GM20431 (cell line): ENCODE measurements around the gene ZDHHC19.

Source experiments
- in situ Hi-C: fragments of 300-500 bp; cut with MseI, MboI; formaldehyde crosslinking; loops from one replicate; pipeline ENCODE4 v1.15.0; 2020; ENCODE audit warnings: low sequenced_read_pairs; ENCODE audit not compliant: unreplicated experiment

The ZDHHC19 gene

DNA sequence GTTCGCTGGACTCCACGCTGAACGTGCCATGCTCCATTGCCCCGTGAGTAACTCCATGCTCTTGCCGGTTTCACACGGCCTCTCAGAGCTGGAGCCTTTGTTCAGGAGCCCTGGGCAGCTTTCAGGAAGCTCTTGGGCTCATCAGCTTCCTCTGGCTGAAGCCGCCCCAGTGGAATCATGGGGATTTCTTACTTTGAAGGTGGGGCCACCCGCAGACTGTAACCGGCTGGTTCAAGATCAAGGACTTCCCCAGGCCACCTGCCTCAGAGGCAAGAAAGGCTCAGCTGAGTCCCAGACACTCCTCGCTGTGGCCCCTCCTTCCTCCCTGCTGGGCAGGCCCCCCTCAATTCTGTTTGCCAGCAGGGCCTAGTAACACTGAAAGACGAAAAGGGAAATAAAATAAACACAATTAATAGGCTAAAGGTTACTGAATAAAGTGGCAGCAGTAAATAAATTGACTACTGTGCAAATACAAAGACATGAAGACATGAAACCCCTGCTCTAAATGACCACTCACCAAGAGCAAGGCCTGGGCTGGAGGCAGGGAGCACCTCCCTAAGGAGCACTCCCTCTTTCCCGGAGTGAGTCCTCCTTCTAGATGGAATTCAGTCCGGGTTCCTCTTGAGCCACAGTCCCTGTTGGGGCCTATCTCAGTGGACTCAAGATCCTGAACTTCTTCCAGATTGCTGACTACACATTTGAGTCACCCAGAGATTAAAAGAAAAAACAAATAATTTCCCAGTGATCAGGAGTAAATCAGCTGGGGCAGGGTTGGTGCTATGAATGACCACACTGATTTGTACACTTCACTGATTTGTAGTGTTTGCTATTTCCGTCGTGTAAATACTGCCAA is 51.0 kb downstream of the ZDHHC19 start:
- in situ Hi-C loops = no loop called here

DNA sequence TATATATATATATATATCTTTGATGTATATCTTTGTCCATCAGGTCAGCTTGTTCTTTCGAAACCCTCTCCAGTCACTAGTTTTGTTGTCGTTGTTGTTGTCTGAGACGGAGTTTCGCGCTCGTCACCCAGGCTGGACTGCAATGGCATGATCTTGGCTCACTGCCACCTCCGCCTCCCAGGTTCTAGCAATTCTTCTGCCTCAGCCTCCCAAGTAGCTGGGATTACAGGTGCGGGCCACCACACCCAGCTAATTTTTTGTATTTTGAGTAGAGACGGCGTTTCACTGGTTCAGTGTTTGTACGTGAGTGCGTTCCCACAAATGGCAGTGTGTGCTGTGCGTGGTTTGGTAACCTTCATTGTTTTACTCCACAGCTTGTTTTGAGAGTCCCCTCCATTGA is 51.7 kb downstream of the ZDHHC19 start:
- in situ Hi-C loops = no loop called here

DNA sequence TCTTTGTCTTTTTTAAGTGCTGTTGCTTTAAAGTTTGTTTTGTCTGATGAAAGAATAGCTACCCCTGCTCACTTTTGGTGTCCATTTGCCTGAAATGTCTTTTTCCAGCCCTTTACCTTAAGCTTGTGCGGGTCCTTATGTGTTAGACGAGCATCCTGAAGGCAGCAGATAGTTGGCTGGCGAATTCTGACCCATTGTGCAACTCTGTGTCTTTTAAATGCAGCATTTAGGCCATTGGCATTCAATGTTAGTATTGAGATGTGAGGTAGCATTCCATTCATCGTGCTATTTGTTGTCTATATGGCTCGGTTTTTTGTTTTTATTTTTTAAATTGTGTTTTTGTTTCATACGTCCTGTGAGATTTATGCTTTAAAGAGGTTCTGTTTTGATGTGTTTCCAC is 55.0 kb downstream of the ZDHHC19 start:
- in situ Hi-C loops = no loop called here

DNA sequence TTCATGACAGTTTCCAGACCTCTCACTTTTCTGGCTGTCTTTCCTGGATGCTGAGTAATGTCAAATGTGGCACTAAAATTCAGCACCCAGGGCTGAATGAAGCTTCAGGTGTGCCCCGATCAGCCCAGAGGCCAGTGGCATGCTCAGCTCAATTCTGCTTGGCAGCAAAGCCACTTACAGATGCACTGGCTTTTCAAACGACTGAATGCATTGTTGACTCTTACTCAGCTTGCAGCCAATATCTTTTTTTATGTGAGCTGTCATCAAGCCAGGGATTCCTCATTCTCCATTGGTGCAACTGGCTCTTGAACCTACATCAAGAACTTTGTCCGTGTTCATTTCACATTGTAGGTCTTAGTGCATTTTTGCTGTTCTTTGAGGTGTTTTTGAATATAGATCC is 60.7 kb downstream of the ZDHHC19 start:
- in situ Hi-C loops = no loop called here

DNA sequence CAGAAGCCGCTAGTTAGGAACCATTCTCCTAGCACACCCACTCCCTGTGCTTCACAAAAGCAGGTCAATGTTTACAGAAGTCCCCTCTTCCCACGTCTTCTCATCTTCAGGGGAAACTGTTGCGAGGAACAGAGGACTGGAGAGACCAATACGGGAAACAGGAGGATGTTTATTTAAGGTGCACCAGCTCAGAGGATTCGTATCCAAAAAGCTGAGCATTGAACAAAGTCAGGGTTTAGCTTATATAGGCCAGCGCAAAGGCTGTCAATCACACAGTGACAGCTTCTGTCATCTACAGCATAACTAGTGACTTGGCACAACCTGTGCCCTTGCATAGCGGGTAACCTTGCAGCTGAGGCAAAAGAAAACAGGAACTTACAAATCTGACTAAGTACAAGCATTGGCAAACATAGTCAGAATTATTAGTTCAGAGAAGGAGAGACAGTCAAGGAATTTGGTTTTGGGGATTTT is 61.3 kb downstream of the ZDHHC19 start:
- in situ Hi-C loops = no loop called here

DNA sequence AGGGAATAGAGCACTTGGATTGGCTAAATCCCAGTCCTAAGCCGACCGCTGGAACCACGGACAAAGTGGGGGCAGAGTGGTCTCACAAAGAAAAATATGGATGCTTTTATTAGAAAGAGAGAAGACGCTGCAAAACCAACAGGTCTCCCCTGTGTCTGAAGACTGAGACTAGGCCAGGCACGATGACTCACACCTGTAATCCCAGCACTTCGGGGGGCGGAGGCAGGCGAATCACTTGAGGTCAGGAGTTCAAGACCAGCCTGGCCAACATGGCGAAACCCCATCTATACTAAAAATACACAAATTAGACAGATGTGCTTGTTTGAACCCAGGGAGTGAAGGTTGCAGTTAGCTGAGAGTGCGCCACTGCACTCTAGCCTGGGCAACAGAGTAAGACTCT is 61.8 kb downstream of the ZDHHC19 start:
- in situ Hi-C loops = no loop called here
